ENCODE measurements around the gene TRIOBP. TPM values are rescaled to one million over a fixed set of nuclear protein-coding genes. Genes with fewer than 3 reads are reported as not detected.

TRIOBP gene
- polyA plus RNA-seq, 1 donor (not counting 4 experiments of a cell fraction or from before 2014, with no cell fraction given), result 22.2 TPM

DNA sequence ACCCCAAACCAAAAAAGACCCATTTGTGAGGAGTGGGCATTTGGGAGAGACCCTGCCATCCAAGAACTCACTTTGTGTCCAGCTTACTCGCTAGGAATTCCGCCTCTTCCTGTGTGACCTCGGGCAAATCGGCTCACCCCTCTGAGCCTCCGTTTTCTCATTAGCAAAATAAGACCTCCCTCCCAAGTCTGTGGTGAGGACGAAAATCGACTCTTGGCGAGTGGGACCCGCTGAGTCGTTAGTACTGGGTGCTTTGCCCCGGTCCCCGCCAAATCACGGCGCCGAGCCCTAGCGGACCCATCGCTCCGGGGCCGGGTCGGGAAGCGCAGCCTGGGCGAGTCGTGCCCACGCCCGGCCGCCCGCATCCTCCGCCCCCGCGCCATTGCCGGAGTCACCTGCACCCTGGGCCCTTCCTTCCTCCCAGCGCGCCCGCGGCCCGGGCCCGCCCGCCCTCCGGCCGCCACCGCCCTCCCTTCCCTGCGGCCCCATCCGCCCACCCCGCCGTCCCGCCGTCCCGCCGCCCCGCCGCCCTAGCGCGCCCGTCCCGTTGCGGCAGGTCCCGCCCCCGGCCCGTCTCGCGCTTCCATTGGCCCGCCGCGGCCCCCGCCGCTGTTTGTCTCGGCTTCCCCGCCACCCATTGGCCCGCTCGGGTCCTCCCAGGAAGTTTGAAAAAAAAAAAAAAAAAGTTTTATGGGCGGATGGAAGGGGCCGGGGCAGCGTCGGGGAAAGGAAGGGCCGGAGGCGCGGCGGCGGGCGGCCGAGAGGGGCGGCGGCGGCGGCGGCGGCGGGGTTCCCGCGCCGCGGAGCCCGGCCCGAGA, 48.9 kb downstream of the TRIOBP start:
- Histone ChIP-seq H3K9ac (ENCODE audit: control insufficient read depth, extremely low read depth, insufficient read depth, low read length) (peak overlapping the region; percentile 92), H3K79me2 (ENCODE audit: control insufficient read depth, insufficient read depth, low read length) (peaks cover 29% of the 10 kb centered on the region), H4K20me1 (ENCODE audit: control insufficient read depth, extremely low read depth, insufficient read depth, low read length) (no peaks in the 10 kb centered on the region), H3K36me3 (ENCODE audit: control insufficient read depth in 2 of 2, extremely low read depth in 1 of 2, insufficient read depth in 2 of 2, low read length in 2 of 2) (peaks cover 0 to 4% of the 10 kb centered on the region in 2 experiments), H3K27ac (ENCODE audit: control insufficient read depth, insufficient read depth, low read length) (peak overlapping the region; percentile 74), H3K9me3 (ENCODE audit: control insufficient read depth, low read depth, low read length) (no peaks in the 10 kb centered on the region), H3K4me3 (ENCODE audit: control insufficient read depth in 2 of 3, extremely low read depth in 1 of 3, insufficient read depth in 2 of 3, low read depth in 1 of 3, low read length in 3 of 3) (peak overlapping the region; percentile 62 to 87 (median 86)), H3K27me3 (ENCODE audit: control insufficient read depth, extremely low read depth, insufficient read depth, low read length) (no peaks in the 10 kb centered on the region), H3K4me1 (ENCODE audit: control insufficient read depth, extremely low read depth, insufficient read depth, low read length) (peaks cover 66% of the 10 kb centered on the region), H3K4me2 (ENCODE audit: control insufficient read depth, extremely low read depth, insufficient read depth, low read depth, low read length) (peak overlapping the region; percentile 96), H2AFZ (ENCODE audit: control insufficient read depth, low read length) (peak overlapping the region; percentile 20), H3K9me1 (ENCODE audit: control insufficient read depth, extremely low read depth, insufficient read depth, low read length) (no peaks in the 10 kb centered on the region)
- DNase-seq (ENCODE audit: low read depth, low spot score) (no peak), FAIRE-seq (no peak)
- TF ChIP-seq, protein P1, sequence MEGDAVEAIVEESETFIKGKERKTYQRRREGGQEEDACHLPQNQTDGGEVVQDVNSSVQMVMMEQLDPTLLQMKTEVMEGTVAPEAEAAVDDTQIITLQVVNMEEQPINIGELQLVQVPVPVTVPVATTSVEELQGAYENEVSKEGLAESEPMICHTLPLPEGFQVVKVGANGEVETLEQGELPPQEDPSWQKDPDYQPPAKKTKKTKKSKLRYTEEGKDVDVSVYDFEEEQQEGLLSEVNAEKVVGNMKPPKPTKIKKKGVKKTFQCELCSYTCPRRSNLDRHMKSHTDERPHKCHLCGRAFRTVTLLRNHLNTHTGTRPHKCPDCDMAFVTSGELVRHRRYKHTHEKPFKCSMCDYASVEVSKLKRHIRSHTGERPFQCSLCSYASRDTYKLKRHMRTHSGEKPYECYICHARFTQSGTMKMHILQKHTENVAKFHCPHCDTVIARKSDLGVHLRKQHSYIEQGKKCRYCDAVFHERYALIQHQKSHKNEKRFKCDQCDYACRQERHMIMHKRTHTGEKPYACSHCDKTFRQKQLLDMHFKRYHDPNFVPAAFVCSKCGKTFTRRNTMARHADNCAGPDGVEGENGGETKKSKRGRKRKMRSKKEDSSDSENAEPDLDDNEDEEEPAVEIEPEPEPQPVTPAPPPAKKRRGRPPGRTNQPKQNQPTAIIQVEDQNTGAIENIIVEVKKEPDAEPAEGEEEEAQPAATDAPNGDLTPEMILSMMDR (optimal IDR thresholded peaks at IDR 0.05 in 1 of 3, IDR thresholded peaks at IDR 0.05 in 1 of 3, conservative IDR thresholded peaks at IDR 0.05 in 1 of 3; ENCODE audit: extremely low read depth in 1 of 3, insufficient read depth in 2 of 3, low read length in 3 of 3), result no peak
- TF ChIP-seq EZH2 (IDR thresholded peaks at IDR 0.05; ENCODE audit: low read length), result no peak
- dilution Hi-C loops (cut with MboI; ENCODE audit: extremely low pct_ligation_motif_present, low sequenced_read_pairs), result no loop called here

DNA sequence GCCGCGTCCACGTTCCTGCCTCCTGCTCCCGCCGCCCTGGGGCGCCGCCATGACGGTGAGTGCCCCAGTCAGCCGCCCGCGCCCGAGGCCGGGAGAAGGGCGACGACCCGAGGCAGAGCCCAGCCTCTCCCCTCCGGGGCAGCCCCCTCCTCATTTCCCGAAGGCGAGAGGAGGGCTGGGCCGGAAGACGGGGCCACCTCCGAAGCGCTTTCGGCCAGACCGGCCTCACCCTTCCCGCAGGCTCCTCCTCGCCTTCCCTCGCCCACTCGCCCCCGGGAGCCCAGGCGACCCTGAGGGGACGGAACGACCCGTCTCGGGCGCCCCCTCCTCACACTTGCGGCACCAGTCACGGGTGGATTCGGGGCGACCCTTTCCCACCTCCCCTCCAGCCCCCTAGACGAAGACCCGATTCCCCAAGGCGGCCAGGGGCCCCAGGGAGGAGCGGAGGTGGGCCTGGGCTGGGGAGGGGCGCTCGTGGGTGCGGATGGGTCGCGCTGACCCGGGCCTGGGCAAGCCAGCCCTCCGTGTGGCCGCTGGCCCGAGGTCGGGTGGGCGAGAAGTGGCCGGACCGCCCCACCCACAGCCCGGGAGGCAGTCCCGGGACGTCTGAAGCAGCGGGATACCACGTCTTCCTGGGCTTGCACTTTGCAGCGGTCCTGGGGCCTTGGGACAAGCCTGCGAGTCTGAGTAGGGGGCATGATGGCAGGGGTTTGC, 49.7 kb downstream of the TRIOBP start:
- Histone ChIP-seq H3K9me3 (ENCODE audit: control insufficient read depth, low read depth, low read length) (no peaks in the 10 kb centered on the region), H3K4me1 (ENCODE audit: control insufficient read depth, extremely low read depth, insufficient read depth, low read length) (peaks cover 67% of the 10 kb centered on the region), H3K79me2 (ENCODE audit: control insufficient read depth, insufficient read depth, low read length) (peaks cover 29% of the 10 kb centered on the region), H2AFZ (ENCODE audit: control insufficient read depth, low read length) (no peak overlapping the region), H3K9ac (ENCODE audit: control insufficient read depth, extremely low read depth, insufficient read depth, low read length) (peak overlapping the region; percentile 92), H3K9me1 (ENCODE audit: control insufficient read depth, extremely low read depth, insufficient read depth, low read length) (no peaks in the 10 kb centered on the region), H4K20me1 (ENCODE audit: control insufficient read depth, extremely low read depth, insufficient read depth, low read length) (no peaks in the 10 kb centered on the region), H3K36me3 (ENCODE audit: control insufficient read depth in 2 of 2, extremely low read depth in 1 of 2, insufficient read depth in 2 of 2, low read length in 2 of 2) (peaks cover 0 to 4% of the 10 kb centered on the region in 2 experiments), H3K27me3 (ENCODE audit: control insufficient read depth, extremely low read depth, insufficient read depth, low read length) (no peaks in the 10 kb centered on the region), H3K27ac (ENCODE audit: control insufficient read depth, insufficient read depth, low read length) (peak overlapping the region; percentile 74), H3K4me3 (ENCODE audit: control insufficient read depth in 2 of 3, extremely low read depth in 1 of 3, insufficient read depth in 2 of 3, low read depth in 1 of 3, low read length in 3 of 3) (peak overlapping the region; percentile 62 to 87 (median 86)), H3K4me2 (ENCODE audit: control insufficient read depth, extremely low read depth, insufficient read depth, low read depth, low read length) (peak overlapping the region; percentile 95)
- TF ChIP-seq, protein P1 (optimal IDR thresholded peaks at IDR 0.05 in 1 of 3, IDR thresholded peaks at IDR 0.05 in 1 of 3, conservative IDR thresholded peaks at IDR 0.05 in 1 of 3; ENCODE audit: extremely low read depth in 1 of 3, insufficient read depth in 2 of 3, low read length in 3 of 3), result no peak
- TF ChIP-seq EZH2 (IDR thresholded peaks at IDR 0.05; ENCODE audit: low read length), result no peak
- dilution Hi-C loops (cut with MboI; ENCODE audit: extremely low pct_ligation_motif_present, low sequenced_read_pairs), result no loop called here
- FAIRE-seq (no peak), DNase-seq (ENCODE audit: low read depth, low spot score) (no peak)
